Neural crest cell (in vitro differentiated cells): ENCODE results near the gene RTKN. TPM values are rescaled to one million over a fixed set of nuclear protein-coding genes. Genes with fewer than 3 reads are reported as not detected.
"Not testable (repeated sequence)": the region's sequence is repeated elsewhere in the genome, so short reads cannot be mapped to it uniquely, and the experiment has no call there.

Experiments used
- DNase-seq: peaks from one replicate; pipeline ENCODE4 v3.0.0; 2021; ENCODE audit warnings: low read depth, mixed read lengths, low spot score
- H3K27ac Mint-ChIP-seq: one replicate; pipeline ENCODE4 v1.8.0; 2021; ENCODE audit warnings: mild to moderate bottlenecking, mixed read lengths; ENCODE audit not compliant: unreplicated experiment
- H3K27me3 Mint-ChIP-seq: 2 replicates; pipeline ENCODE4 v1.8.0; 2021; ENCODE audit warnings: low read depth, mild to moderate bottlenecking, mixed read lengths
- H3K36me3 Mint-ChIP-seq: 2 replicates; pipeline ENCODE4 v1.8.0; 2021; ENCODE audit warnings: low read depth, mild to moderate bottlenecking, mixed read lengths
- H3K4me1 Mint-ChIP-seq: 2 replicates; pipeline ENCODE4 v1.8.0; 2021; ENCODE audit warnings: mixed read lengths
- H3K4me3 Mint-ChIP-seq: one replicate; pipeline ENCODE4 v1.8.0; 2021; ENCODE audit warnings: mild to moderate bottlenecking, mixed read lengths
- H3K9me3 Mint-ChIP-seq: 2 replicates; pipeline ENCODE4 v1.8.0; 2021; ENCODE audit warnings: mixed read lengths
- long read RNA-seq: library from polyadenylated mRNA; unstranded; transcript quantifications from one replicate; pipeline ENCODE4 v2.0.0, GENCODE V29; 2020
- total RNA-seq: library from RNA; stranded (reverse); gene quantifications from 2 replicates; pipeline ENCODE4 v1.2.1, GENCODE V29; 2021
- TF ChIP-seq, protein P1 (sequence below): fragments of 200-600 bp; sonication (generic); conservative IDR thresholded peaks from 2 replicates; pipeline ENCODE4 v1.5.0; 2021; ENCODE audit warnings: antibody characterized with exemption, mild to moderate bottlenecking

RTKN gene, protein sequence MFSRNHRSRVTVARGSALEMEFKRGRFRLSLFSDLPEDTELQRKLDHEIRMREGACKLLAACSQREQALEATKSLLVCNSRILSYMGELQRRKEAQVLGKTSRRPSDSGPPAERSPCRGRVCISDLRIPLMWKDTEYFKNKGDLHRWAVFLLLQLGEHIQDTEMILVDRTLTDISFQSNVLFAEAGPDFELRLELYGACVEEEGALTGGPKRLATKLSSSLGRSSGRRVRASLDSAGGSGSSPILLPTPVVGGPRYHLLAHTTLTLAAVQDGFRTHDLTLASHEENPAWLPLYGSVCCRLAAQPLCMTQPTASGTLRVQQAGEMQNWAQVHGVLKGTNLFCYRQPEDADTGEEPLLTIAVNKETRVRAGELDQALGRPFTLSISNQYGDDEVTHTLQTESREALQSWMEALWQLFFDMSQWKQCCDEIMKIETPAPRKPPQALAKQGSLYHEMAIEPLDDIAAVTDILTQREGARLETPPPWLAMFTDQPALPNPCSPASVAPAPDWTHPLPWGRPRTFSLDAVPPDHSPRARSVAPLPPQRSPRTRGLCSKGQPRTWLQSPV
- total RNA-seq, result 61.2 and 62.0 TPM in 2 replicates
- long read RNA-seq, partial matches to known transcripts, result 0 of 3 reads
- long read RNA-seq, other reads (novel, unspliced or antisense), result 3 of 3 reads

DNA sequence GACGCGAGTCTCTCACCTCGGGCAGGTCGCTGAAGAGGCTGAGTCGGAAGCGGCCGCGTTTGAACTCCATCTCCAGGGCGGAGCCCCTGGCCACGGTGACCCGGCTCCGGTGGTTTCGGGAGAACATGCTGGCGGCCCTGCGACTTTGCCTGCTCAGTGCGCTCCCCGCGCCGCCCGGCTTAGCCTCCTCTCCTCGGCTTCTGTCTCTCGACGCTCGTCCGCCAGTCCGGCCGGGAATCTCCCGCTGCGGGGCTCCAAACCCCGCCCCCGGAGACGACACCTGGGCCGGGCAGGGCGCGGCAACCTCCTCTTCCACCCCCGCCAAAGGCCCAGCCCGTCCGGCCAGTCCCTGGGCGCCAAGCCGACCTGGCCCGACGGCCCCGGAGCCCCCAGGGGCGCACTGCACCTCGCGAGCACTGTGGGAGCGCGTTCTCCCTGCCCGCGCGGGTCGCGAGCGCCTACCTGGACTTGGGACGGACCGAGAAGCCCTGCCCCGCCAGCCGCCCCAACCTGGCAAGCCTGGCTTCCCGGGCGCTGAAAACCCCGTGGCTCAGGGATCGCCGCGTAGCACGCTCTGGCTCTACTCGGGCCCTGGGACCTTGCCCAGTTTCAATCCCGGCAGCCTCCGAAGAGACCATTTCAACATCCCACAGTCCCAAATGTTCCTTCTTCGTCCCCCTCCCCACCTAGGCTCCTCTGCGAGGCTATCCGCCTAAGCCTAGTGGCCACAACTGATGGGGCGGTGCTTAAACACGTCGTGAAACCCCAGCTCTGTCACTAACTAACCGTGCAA lies at the start of gene RTKN:
Gene RTKN (minus strand): TSS at position 248 of the 793 bp plus-strand sequence. CDS start 121 bp downstream, at position 127.
- H3K4me3 Mint-ChIP-seq, result peak within 1 kb of the TSS; percentile 94
- peaks cover 46% of the 10 kb centered on the region for H3K27me3 Mint-ChIP-seq
- H3K27ac Mint-ChIP-seq, result peak within 1 kb of the TSS; percentile 89
- DNase-seq, result peak; percentile 28
- H3K4me1 Mint-ChIP-seq, result peaks cover 41% of the 10 kb centered on the region
- peaks cover 4% of the 10 kb centered on the region for H3K36me3 Mint-ChIP-seq
- TF ChIP-seq, protein P1, sequence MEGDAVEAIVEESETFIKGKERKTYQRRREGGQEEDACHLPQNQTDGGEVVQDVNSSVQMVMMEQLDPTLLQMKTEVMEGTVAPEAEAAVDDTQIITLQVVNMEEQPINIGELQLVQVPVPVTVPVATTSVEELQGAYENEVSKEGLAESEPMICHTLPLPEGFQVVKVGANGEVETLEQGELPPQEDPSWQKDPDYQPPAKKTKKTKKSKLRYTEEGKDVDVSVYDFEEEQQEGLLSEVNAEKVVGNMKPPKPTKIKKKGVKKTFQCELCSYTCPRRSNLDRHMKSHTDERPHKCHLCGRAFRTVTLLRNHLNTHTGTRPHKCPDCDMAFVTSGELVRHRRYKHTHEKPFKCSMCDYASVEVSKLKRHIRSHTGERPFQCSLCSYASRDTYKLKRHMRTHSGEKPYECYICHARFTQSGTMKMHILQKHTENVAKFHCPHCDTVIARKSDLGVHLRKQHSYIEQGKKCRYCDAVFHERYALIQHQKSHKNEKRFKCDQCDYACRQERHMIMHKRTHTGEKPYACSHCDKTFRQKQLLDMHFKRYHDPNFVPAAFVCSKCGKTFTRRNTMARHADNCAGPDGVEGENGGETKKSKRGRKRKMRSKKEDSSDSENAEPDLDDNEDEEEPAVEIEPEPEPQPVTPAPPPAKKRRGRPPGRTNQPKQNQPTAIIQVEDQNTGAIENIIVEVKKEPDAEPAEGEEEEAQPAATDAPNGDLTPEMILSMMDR, result no peak
- H3K9me3 Mint-ChIP-seq, result no peaks in the 10 kb centered on the region

DNA sequence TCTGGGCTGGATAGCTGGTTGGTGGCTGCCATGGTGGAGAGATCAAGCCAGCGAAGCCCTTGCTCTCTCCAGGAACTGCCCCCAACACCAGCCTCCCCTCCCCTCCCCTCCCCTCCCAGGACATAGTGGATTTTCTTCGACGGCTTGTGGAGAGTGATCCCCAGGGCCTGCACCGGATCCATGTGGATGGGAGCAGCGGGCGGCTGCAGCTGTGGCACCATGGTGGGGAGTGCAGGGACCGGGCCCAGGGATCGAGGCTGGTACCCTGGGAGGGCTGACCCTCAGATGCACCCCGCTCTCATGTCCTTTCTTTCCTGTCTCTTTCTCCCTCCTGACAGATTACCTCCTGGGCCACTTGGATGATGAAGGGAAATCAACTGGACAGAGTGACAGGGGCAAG lies 48.2 kb upstream of the RTKN start:
- Mint-ChIP-seq H3K9me3 (no peaks in the 10 kb centered on the region), H3K27me3 (peaks cover 4% of the 10 kb centered on the region), H3K27ac (no peak overlapping the region), H3K4me3 (no peak overlapping the region), H3K4me1 (no peaks in the 10 kb centered on the region), H3K36me3 (peaks cover 11% of the 10 kb centered on the region)
- TF ChIP-seq, protein P1, result no peak
- DNase-seq, result no peak

DNA sequence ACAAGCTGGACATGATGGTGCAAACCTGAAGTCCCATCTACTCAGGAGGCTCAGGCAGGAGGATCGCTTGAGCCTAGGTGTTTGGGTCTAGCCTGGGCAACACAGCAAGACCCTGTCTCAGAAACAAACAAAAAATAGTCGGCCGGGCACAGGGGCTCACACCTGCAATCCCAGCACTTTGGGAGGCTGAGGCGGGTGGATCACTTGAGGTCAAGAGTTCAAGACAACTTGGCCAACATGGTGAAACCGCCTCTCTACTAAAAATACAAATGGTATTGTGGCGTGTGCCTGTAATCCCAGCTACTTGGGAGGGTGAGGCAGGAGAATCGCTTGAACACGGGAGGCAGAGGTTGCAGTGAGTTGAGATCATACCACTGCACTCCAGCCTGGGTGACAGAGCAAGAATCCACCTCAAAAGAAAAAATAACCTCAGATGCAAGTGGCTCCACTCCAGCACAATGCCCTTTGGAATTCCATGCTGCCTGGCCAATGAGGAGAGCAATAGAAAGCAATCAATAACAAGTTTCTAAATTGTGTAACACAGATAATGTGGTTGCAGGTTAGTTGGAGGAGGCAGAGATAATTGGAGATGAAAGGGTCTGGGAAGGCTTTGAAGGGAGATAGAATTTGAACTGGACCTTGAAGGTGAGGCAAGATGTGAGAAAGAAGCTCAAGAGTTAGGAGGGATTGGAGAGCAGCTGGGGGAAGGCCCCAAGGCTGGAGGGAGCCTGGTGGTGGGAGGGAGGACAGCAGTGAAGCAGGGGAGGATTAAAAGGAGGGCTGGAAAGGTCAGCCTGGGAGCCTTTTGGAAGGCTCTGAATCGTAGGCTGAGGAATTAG lies 47.1 kb upstream of the RTKN start:
- Mint-ChIP-seq H3K36me3 (peaks cover 5% of the 10 kb centered on the region), H3K27ac (no peak overlapping the region), H3K4me1 (no peaks in the 10 kb centered on the region), H3K9me3 (no peaks in the 10 kb centered on the region), H3K27me3 (no peaks in the 10 kb centered on the region), H3K4me3 (no peak overlapping the region)
- DNase-seq, result no peak
- TF ChIP-seq, protein P1, result no peak

DNA sequence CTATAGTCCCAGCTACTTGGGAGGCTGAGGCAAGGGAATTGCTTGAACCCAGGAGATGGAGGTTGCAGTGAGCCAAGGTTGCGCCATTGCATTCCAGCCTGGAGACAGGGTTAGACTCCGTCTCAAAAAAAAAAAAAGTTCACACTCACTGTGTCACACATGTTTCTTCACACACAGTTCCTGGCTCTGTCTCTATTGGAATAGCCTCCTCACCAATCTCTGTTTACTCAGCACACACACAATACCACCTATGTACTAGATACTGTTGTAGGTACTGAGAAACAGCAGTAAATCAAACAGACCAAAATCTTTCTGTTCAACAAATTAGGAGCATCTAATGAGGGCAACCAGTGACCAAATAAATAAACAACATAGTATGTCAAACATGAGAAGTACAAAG lies 44.4 kb upstream of the RTKN start:
- peaks cover 19% of the 10 kb centered on the region for H3K4me1 Mint-ChIP-seq

DNA sequence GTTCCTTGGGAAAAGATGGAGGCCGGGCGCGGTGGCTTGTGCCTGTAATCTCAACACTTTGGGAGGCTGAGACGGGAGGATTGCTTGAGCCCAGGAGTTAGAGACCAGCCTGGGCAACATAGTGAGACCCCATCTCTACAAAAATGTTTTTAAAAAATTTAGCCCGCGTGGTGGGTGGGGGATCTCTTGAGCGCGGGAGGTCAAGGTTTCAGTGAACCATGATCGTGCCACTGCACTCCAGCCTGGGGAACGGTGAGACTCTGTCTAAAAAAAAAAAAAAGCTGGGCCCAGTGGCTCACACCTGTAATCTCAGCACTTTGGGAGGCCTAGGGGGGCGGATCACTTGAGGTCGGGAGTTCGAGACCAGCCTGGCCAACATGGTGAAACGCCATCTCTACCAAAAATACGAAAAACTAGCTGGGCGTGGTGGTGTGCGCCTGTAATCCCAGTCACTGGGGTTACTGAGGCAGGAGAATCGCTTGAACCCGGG lies 42.0 kb upstream of the RTKN start:
- not testable (repeated sequence) for DNase-seq, H3K36me3 Mint-ChIP-seq, H3K9me3 Mint-ChIP-seq, H3K27ac Mint-ChIP-seq, H3K27me3 Mint-ChIP-seq
- H3K4me1 Mint-ChIP-seq, result peaks cover 29% of the 10 kb centered on the region
- peak overlapping the region; percentile 100 for H3K4me3 Mint-ChIP-seq

More for the DNA sequence above, 44.4 kb upstream of the RTKN start:
- no peak for DNase-seq
- TF ChIP-seq, protein P1, result no peak
- H3K27me3 Mint-ChIP-seq, result no peaks in the 10 kb centered on the region
- no peak overlapping the region for H3K4me3 Mint-ChIP-seq
- peaks cover 2% of the 10 kb centered on the region for H3K36me3 Mint-ChIP-seq
- no peak overlapping the region for H3K27ac Mint-ChIP-seq
- H3K9me3 Mint-ChIP-seq, result no peaks in the 10 kb centered on the region
